Measurements from ENCODE around the gene DCPS.
"Not testable (repeated sequence)": the region's sequence is repeated elsewhere in the genome, so short reads cannot be mapped to it uniquely, and the experiment has no call there.

The DCPS gene

DNA sequence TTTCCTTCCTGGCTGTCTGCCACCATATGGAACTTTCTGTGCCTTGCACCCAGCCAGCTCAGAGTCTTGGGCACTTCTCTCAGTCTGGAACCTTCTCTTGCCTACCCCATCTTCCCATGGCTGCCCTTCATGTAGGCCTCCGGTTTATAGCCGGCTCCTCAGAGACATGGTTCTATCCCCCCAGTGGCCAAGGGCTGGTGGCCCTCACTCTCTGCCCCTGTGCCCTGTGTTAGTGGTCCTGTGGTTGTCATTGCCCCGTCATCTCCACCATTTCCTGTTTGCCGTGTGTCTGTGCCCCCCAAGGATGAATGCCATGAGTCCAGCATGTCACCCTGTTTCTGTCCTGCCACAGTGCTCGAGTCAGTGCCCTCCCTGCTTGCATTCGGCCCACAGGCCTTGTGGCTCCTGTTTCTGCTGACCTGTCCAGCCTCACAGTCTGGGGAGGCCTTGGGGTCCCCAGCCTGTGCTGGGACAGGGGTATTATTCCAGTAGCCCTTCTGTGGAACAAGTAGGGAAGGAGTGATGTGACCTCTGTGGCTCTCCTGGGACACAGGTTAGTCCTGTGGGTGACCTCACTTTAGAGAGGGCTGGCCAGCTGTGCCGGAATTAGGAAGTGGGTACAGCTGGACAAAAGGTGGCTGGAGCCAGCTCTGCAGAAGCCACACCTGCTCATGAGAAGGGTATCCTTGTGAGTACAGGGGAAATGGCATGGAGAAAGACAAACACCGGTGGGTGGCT lies 82.3 kb downstream of the DCPS start:
- no peak for DNase-seq

DNA sequence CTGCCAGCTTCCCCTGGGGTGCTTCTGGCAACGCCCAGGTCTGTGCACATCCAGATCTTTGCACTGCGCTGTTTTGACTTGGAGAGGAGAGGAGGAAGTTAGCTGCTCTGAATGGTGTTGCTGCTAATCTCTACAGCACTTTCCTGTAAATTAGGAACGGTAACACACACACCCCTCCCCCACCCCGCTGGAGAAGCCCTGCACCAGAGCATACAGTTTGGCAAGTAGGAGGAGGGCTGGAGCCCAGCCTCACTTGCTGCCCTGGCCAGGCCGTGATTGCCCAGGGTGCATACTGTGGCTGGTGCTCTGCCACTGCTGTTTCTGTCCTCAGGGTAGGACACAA lies 82.8 kb downstream of the DCPS start:
- DNase-seq, result peak; percentile 17

DNA sequence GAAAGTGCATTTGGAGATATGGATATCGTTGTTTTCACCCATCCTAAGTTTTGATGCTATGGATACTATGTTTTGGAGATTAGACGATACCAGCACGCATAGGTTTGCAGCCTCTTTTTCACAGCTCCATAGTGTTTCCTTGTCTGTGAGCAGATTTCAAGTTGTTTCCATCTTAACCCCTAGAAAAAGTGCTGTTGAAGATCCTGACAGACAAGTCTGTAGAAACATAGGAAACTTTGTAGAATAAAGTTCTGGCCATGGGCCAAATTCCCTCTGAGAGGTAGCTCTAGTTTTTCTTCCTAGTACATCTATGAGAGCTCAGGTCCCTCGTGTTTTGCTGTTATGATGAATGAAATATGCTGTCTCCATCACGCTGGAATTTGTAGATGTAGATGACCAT lies 84.0 kb downstream of the DCPS start:
- no peak for DNase-seq

DNA sequence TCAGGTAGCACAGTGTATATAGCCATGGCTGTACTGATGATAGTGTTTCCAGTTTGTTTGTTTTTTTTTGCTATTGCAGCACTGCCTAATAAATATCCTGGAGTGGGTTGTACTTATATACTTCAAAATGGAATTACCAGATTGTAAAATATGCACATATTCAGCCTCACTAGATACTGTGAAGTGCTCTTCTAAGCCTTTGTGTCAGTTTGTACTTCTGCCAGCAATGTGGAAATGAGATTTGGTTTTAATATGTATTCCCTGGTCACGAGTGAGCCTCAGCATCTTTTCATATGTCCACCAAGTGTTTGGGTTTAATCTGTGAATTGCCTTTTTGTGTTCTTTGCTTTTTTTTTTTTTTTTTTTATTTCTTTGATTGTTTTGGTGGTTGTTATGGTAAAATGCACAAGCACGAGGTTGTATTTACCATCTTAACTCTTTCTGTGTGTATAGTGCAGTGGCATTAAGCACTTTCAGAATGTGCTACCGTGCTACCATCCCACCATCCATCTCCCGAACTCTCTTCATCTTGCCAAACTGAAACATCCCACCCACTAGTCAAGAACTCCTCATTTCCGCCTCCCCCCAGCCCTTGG lies 86.5 kb downstream of the DCPS start:
- no peak for DNase-seq

DNA sequence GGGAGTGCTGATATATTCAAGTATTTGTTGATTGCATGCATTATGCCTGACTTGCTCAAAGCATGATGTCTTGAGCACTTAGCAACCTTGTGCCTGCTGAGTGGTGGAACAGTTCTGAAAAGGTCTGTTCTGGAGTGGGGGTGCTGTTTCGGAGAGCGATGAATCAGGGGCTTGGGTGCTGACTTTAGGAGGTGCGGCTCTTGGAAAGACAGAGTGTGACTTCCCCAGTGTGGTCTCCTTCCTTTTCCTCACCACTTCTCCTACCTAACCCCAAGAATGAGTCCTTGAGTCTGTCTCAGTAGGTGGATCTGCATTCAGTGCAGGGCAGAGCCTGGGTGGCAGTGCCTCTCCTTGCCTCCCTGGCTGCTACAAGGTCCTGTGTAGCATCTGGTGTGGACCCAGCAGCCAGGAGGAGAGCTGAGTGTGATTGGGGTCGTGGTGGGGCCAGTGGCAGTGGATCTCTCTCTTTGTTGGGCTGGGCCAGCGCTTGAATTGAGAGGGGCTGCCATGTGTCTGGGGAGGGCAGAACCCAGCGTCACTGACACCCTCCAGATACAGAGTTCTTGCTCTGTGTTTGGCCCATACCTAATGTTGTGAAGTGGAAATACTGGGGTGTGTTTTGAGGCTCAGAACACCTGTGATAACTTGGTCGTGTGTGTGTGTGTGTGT lies 87.6 kb downstream of the DCPS start:
- DNase-seq, result no peak

DNA sequence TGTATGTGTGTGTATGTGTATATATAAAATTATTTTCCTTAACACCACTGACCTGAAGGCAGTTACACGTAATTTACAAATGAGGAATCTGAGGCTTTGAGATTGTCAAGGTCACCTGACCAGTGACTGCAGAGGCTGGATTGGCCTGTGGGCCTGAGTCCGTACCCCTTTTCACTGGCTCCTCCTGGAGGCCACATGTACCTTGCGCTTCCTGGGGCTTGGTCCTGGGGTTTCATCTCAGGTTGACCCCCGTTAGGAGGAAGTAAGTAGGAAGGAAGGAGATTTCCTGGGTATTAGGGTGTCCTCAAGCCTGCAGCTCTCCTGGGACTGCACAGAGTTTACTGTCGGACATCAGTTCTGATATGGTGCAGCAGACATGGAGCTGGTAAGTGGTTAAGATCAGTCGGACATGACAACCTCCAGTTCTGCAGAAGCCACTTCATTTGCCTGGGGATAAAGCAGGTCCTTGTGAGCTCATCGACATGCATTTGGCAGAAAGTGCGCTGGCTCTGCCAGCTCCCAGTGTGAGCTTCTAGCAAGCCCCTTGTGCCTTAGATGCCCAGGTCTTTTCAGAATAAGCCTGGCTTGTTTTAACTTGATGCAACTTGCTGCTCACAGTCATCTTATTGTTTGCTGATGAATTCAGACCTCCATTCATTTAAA lies 88.2 kb downstream of the DCPS start:
- peak; percentile 39 for DNase-seq

DNA sequence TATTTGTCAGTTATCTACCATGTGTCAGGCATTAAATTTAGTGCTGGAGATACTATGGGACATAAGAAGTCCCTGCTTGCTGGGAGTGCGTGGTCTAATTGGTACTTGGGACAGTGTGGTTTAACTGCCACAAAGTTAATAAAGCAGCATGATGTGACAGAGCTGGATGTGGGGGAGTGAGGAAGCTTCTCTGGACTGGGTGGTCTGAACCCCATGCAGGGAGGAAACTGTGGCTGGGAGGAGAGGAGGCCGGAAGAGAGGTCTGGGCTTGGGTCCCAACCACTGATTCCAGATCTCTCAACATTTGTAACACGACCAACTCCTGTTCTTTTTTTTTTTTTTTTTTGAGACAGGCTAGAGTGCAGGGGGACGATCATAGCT lies 88.8 kb downstream of the DCPS start:
- DNase-seq, result no peak

DNA sequence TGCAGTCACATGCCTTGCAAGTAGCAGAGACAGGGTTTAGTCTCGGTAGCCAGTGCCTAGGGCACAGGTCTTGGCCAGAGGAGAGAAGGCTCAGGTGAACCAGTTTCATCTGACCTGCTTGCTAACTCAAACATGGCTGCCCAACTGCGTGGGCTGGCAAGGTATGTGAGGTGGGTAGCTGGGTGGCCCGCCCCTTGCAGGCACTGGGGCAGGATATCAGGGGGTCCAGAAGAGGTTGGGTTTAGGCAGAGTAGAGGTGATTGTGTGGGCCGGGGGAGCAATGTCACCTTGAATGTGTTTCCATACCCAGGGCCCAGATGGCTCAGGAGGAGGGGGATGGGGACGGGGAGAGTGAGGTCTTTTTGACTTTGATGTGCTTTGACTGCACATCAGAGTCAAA lies 89.3 kb downstream of the DCPS start:
- DNase-seq, result no peak

DNA sequence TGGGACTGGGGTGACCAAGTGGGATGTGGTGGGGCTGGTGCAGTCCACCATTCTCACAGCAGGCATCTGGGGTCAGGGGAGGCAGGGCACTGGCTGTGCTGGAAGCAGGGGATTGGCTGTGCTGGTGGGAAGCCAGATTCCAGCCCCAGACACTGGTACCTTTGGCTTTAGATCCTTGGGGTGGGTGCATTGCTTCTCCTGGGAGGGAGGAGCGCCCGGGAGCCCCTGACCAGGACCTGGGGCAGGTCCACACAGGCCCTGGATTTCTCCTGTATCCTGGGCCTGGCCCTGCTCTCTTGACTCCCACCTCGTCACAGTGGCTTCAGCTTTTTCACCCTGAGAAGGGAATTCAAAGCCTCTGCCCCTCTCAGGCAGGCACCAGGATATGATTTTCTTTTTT lies 90.2 kb downstream of the DCPS start:
- DNase-seq, result no peak

DNA sequence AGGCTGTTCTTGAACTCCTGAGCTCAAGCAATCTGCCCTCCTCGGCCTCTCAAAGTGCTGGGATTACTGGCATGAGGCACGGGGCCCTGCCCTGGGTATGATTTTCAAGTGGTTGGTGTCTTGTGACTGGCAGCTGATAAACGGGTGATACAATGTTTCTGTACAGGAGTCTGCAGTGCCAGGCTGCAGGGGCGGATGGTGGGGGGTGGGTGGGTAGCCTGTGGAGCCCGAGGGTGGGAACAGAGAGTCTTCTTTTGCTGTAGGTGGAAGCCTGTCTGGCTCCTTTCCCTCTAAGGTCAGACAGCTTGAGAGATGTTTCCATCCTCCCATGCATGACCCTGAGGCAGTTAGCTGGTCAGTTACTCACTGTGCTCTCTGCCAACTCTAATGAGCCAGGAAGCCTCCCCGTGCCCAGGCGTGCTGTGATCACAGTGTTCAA lies 90.8 kb downstream of the DCPS start:
- not testable (repeated sequence) for DNase-seq
